IPS DF 6.9 (cell line): Measurements from ENCODE around the gene LPP.

Experiments
- DNase-seq: peaks from one replicate; pipeline ENCODE4 v3.0.0-alpha.2; 2013; ENCODE audit warnings: low read depth, low spot score
- H3K27ac ChIP-seq: one replicate; pipeline ENCODE4 v1.5.1; 2013; ENCODE audit warnings: low read length, control low read depth
- H3K27me3 ChIP-seq: 2 replicates; pipeline ENCODE4 v1.6.1; 2013; ENCODE audit warnings: mild to moderate bottlenecking, low read length; ENCODE audit not compliant: control insufficient read depth, insufficient read depth
- H3K36me3 ChIP-seq: 2 replicates; pipeline ENCODE4 v1.6.1; 2013; ENCODE audit warnings: low read length; ENCODE audit not compliant: control insufficient read depth, insufficient read depth
- H3K4me1 ChIP-seq: 2 replicates; pipeline ENCODE4 v1.6.1; 2013; ENCODE audit warnings: low read length; ENCODE audit not compliant: control insufficient read depth, insufficient read depth
- H3K4me3 ChIP-seq: 2 replicates; pipeline ENCODE4 v1.5.1; 2013; ENCODE audit warnings: mild to moderate bottlenecking, low read length
- H3K9me3 ChIP-seq: 2 replicates; pipeline ENCODE4 v1.6.1; 2013; ENCODE audit warnings: low read length, inconsistent platforms; ENCODE audit not compliant: control insufficient read depth, insufficient read depth
- WGBS: extraction: QIAGEN DNeasy Blood & Tissue Kit; methylation state at CpG from one replicate; pipeline ENCODE4 v1.1.7; 2013; ENCODE audit warnings: mixed read lengths, missing lambda C conversion rate; ENCODE audit not compliant: insufficient read length, insufficient coverage; 5-methylcytosine and 5-hydroxymethylcytosine counted together

The LPP gene

GRCh38 chr3:188304501-188304900 lies 150.5 kb downstream of the LPP start:
- Histone ChIP-seq H3K27ac (no peak overlapping the region), H3K9me3 (no peaks in the 10 kb centered on the region), H3K4me1 (no peaks in the 10 kb centered on the region; the same call in 1 of the 2 replicates), H3K36me3 (no peaks in the 10 kb centered on the region), H3K27me3 (no peaks in the 10 kb centered on the region), H3K4me3 (no peak overlapping the region)
- WGBS = no CpG with 5 or more reads among the region's 1 CpG
- no peak for DNase-seq

GRCh38 chr3:188305220-188305619 lies 151.3 kb downstream of the LPP start:
- no peak overlapping the region for H3K27ac ChIP-seq
- H3K9me3 ChIP-seq = no peaks in the 10 kb centered on the region
- no peak for DNase-seq
- H3K27me3 ChIP-seq = no peaks in the 10 kb centered on the region
- H3K4me1 ChIP-seq = no peaks in the 10 kb centered on the region; the same call in 1 of the 2 replicates
- WGBS = no CpG with 5 or more reads among the region's 2 CpGs
- H3K4me3 ChIP-seq = no peak overlapping the region
- no peaks in the 10 kb centered on the region for H3K36me3 ChIP-seq

- DNase-seq = no peak
- peaks cover 2% of the 10 kb centered on the region for H3K4me1 ChIP-seq
- WGBS = no CpG with 5 or more reads among the region's 8 CpGs
- no peaks in the 10 kb centered on the region for H3K36me3 ChIP-seq
- no peak overlapping the region for H3K27ac ChIP-seq
- H3K4me3 ChIP-seq = no peak overlapping the region
- no peaks in the 10 kb centered on the region for H3K9me3 ChIP-seq
- H3K27me3 ChIP-seq = no peaks in the 10 kb centered on the region
Observed at GRCh38 chr3:188306435-188307005, 152.6 kb downstream of the LPP start.

GRCh38 chr3:188309437-188310269 lies 155.7 kb downstream of the LPP start:
- H3K27ac ChIP-seq = no peak overlapping the region
- H3K36me3 ChIP-seq = no peaks in the 10 kb centered on the region
- H3K4me3 ChIP-seq = no peak overlapping the region
- peaks cover 2% of the 10 kb centered on the region; the same call in 1 of the 2 replicates for H3K4me1 ChIP-seq
- no peaks in the 10 kb centered on the region for H3K9me3 ChIP-seq
- no peak for DNase-seq
- WGBS = 100% methylated on average over 1 of the region's 6 CpGs
- no peaks in the 10 kb centered on the region for H3K27me3 ChIP-seq

GRCh38 chr3:188310270-188310710 lies 156.3 kb downstream of the LPP start:
- H3K9me3 ChIP-seq = no peaks in the 10 kb centered on the region
- no peaks in the 10 kb centered on the region for H3K27me3 ChIP-seq
- H3K27ac ChIP-seq = no peak overlapping the region
- no peaks in the 10 kb centered on the region for H3K36me3 ChIP-seq
- WGBS = no CpG with 5 or more reads among the region's 2 CpGs
- no peak overlapping the region for H3K4me3 ChIP-seq
- no peak for DNase-seq
- peaks cover 2% of the 10 kb centered on the region; the same call in 1 of the 2 replicates for H3K4me1 ChIP-seq

GRCh38 chr3:188315553-188315952 lies 161.6 kb downstream of the LPP start:
- no peaks in the 10 kb centered on the region for H3K36me3 ChIP-seq
- no peaks in the 10 kb centered on the region for H3K9me3 ChIP-seq
- no peak for DNase-seq
- H3K4me3 ChIP-seq = no peak overlapping the region
- H3K27me3 ChIP-seq = no peaks in the 10 kb centered on the region
- H3K4me1 ChIP-seq = peaks cover 2% of the 10 kb centered on the region; the same call in 1 of the 2 replicates
- H3K27ac ChIP-seq = no peak overlapping the region
- no CpG with 5 or more reads among the region's 2 CpGs for WGBS

GRCh38 chr3:188316021-188316722 lies 162.2 kb downstream of the LPP start:
- H3K27ac ChIP-seq = no peak overlapping the region
- no CpG with 5 or more reads among the region's 6 CpGs for WGBS

GRCh38 chr3:188316723-188317070 lies 162.7 kb downstream of the LPP start:
- DNase-seq = no peak
- H3K27ac ChIP-seq = no peak overlapping the region
- no CpG with 5 or more reads among the region's 3 CpGs for WGBS
- H3K27me3 ChIP-seq = no peaks in the 10 kb centered on the region
- no peak overlapping the region for H3K4me3 ChIP-seq
- no peaks in the 10 kb centered on the region for H3K9me3 ChIP-seq
- H3K36me3 ChIP-seq = no peaks in the 10 kb centered on the region
- no peaks in the 10 kb centered on the region for H3K4me1 ChIP-seq

More at GRCh38 chr3:188316021-188316722, 162.2 kb downstream of the LPP start:
- Histone ChIP-seq H3K36me3 (no peaks in the 10 kb centered on the region), H3K27me3 (no peaks in the 10 kb centered on the region), H3K9me3 (no peaks in the 10 kb centered on the region), H3K4me3 (no peak overlapping the region), H3K4me1 (peaks cover under 1% of the 10 kb centered on the region; the same call in 1 of the 2 replicates)
- DNase-seq = no peak

- H3K4me3 ChIP-seq = no peak overlapping the region
- no peaks in the 10 kb centered on the region for H3K4me1 ChIP-seq
- no peaks in the 10 kb centered on the region for H3K36me3 ChIP-seq
- H3K9me3 ChIP-seq = no peaks in the 10 kb centered on the region
- DNase-seq = no peak
- H3K27ac ChIP-seq = no peak overlapping the region
- no peaks in the 10 kb centered on the region for H3K27me3 ChIP-seq
- WGBS = no CpG with 5 or more reads among the region's 1 CpG
Observed at GRCh38 chr3:188319569-188319968, 165.6 kb downstream of the LPP start.

GRCh38 chr3:188320757-188321156 lies 166.8 kb downstream of the LPP start:
- WGBS = no CpG with 5 or more reads among the region's 3 CpGs
- H3K27me3 ChIP-seq = no peaks in the 10 kb centered on the region
- H3K27ac ChIP-seq = no peak overlapping the region
- H3K9me3 ChIP-seq = no peaks in the 10 kb centered on the region
- H3K4me3 ChIP-seq = no peak overlapping the region
- no peak for DNase-seq
- no peaks in the 10 kb centered on the region for H3K4me1 ChIP-seq
- no peaks in the 10 kb centered on the region for H3K36me3 ChIP-seq
